HG02938 (cell line): ENCODE data around the gene PC.

Source experiments
- ATAC-seq: cut with Tn5 transposase; IDR thresholded peaks from one replicate; pipeline ENCODE4 v1.9.1; 2021; ENCODE audit warnings: mild to moderate bottlenecking, moderate library complexity; ENCODE audit not compliant: unreplicated experiment

The PC gene

GRCh38 chr11:66870131-66870530, 88.1 kb downstream of the PC start:
- ATAC-seq: no peak

GRCh38 chr11:66869567-66869870, 88.7 kb downstream of the PC start:
- no peak for ATAC-seq

GRCh38 chr11:66868726-66869566, 89.2 kb downstream of the PC start:
- no peak for ATAC-seq

GRCh38 chr11:66868082-66868725, 90.0 kb downstream of the PC start:
- no peak for ATAC-seq

- no peak for ATAC-seq
Measured at GRCh38 chr11:66867425-66868040, 90.7 kb downstream of the PC start.

GRCh38 chr11:66866511-66866986, 91.6 kb downstream of the PC start:
- no peak for ATAC-seq

- ATAC-seq: no peak
Measured at GRCh38 chr11:66866007-66866406, 92.2 kb downstream of the PC start.

- no peak for ATAC-seq
Measured at GRCh38 chr11:66864924-66865697, 93.1 kb downstream of the PC start.

GRCh38 chr11:66864172-66864901, 93.8 kb downstream of the PC start:
- ATAC-seq: no peak

- no peak for ATAC-seq
Measured at GRCh38 chr11:66863428-66864125, 94.6 kb downstream of the PC start.

GRCh38 chr11:66862559-66863037, 95.6 kb downstream of the PC start:
- ATAC-seq: no peak

- ATAC-seq: no peak
Measured at GRCh38 chr11:66861774-66862558, 96.2 kb downstream of the PC start.

- ATAC-seq: no peak
Measured at GRCh38 chr11:66861038-66861773, 97.0 kb downstream of the PC start.

GRCh38 chr11:66860449-66860831, 97.7 kb downstream of the PC start:
- ATAC-seq: no peak

GRCh38 chr11:66859686-66860448, 98.3 kb downstream of the PC start:
- ATAC-seq: no peak

- ATAC-seq: no peak
Measured at GRCh38 chr11:66858939-66859685, 99.1 kb downstream of the PC start.
